Activated CD8-positive, alpha-beta T cell treated with anti-CD3 and anti-CD28 coated beads for 36 hours (primary cell): ENCODE data around the gene KMT2D. TPM values are rescaled to one million over a fixed set of nuclear protein-coding genes. Genes with fewer than 3 reads are reported as not detected.

Experiments
- ATAC-seq: fragments of 200-7000 bp; cut with Tn5 transposase; one replicate; pipeline ENCODE4 v1.10.0; 2021; ENCODE audit warnings: mild to moderate bottlenecking, moderate library complexity
- CTCF ChIA-PET: fragments of 350-600 bp; sonication (Branson Sonifier 250); formaldehyde crosslinking; loops from one replicate; lab custom pipeline; 2021; ENCODE audit warnings: antibody characterized with exemption; lab: Charles Lee
- POLR2A ChIA-PET: fragments of 350-600 bp; sonication (Branson Sonifier 250); formaldehyde crosslinking; loops from one replicate; lab custom pipeline; 2021; ENCODE audit warnings: antibody characterized with exemption; lab: Charles Lee
- DNase-seq: peaks from one replicate; pipeline ENCODE4 v3.0.0-alpha.2; 2020
- H3K27ac Mint-ChIP-seq: one replicate; pipeline ENCODE4 v1.8.0; 2021; ENCODE audit warnings: mild to moderate bottlenecking, mixed read lengths
- H3K27me3 Mint-ChIP-seq: one replicate; pipeline ENCODE4 v1.8.0; 2021; ENCODE audit warnings: mixed read lengths
- H3K36me3 Mint-ChIP-seq: one replicate; pipeline ENCODE4 v1.8.0; 2021; ENCODE audit warnings: low read depth, mixed read lengths
- H3K4me1 Mint-ChIP-seq: one replicate; pipeline ENCODE4 v1.8.0; 2021; ENCODE audit warnings: low read depth, mixed read lengths
- H3K4me3 Mint-ChIP-seq: one replicate; pipeline ENCODE4 v1.8.0; 2021; ENCODE audit warnings: mild to moderate bottlenecking, moderate library complexity, mixed read lengths
- H3K9me3 Mint-ChIP-seq: one replicate; pipeline ENCODE4 v1.8.0; 2021; ENCODE audit warnings: mixed read lengths
- intact Hi-C: fragments of 100-400 bp; cut with micrococcal nuclease; formaldehyde crosslinking; loops from one replicate; pipeline ENCODE4 v1.10.0; 2022
- total RNA-seq, 2 experiments: library from RNA; stranded (reverse); gene quantifications; one replicate each; pipeline ENCODE4 v1.2.3, GENCODE V29; 2021
- TF ChIP-seq, protein P1 (sequence below): fragments of 200-600 bp; IDR thresholded peaks from one replicate; pipeline ENCODE4 v1.8.0; 2022; ENCODE audit warnings: antibody characterized with exemption, mild to moderate bottlenecking

The KMT2D gene
- total RNA-seq, 2 experiments from 2014 or later = 57.5 to 62.3 TPM

DNA sequence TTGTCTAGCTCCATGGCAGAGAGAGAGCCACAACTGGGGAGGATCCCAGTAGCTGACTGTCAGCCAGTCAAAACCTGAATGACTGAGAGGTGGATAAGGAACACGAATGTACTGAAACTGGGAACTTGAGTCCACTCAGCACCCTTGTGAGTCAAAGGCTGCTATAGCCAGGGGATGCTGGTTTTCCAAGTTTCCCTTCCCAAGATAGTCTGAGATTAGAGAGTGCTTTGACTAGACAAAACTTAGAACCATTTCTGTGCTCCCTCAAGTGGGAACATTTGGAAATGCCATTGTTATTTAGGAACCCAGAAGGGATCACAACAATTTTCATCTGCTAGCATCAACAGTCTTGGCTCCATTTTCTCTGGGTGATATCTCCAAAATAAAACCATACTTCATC is 46.0 kb downstream of the KMT2D start:
- POLR2A ChIA-PET = no interaction called here
- intact Hi-C loops = no loop called here
- ATAC-seq (no peak), DNase-seq (no peak)
- H3K27me3 Mint-ChIP-seq = no peaks in the 10 kb centered on the region
- TF ChIP-seq, protein P1, sequence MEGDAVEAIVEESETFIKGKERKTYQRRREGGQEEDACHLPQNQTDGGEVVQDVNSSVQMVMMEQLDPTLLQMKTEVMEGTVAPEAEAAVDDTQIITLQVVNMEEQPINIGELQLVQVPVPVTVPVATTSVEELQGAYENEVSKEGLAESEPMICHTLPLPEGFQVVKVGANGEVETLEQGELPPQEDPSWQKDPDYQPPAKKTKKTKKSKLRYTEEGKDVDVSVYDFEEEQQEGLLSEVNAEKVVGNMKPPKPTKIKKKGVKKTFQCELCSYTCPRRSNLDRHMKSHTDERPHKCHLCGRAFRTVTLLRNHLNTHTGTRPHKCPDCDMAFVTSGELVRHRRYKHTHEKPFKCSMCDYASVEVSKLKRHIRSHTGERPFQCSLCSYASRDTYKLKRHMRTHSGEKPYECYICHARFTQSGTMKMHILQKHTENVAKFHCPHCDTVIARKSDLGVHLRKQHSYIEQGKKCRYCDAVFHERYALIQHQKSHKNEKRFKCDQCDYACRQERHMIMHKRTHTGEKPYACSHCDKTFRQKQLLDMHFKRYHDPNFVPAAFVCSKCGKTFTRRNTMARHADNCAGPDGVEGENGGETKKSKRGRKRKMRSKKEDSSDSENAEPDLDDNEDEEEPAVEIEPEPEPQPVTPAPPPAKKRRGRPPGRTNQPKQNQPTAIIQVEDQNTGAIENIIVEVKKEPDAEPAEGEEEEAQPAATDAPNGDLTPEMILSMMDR = no peak
- CTCF ChIA-PET = interaction anchor here (0.8 to 7.6 kb wide), 5 partner anchors 13 to 123 kb away, joined by 3 to 57 read pairs (median 10); no protein-coding TSS in a partner anchor
- H3K4me3 Mint-ChIP-seq = no peak overlapping the region
- peaks cover 31% of the 10 kb centered on the region for H3K36me3 Mint-ChIP-seq
- H3K4me1 Mint-ChIP-seq = peaks cover 19% of the 10 kb centered on the region
- no peak overlapping the region for H3K27ac Mint-ChIP-seq
- H3K9me3 Mint-ChIP-seq = no peaks in the 10 kb centered on the region

DNA sequence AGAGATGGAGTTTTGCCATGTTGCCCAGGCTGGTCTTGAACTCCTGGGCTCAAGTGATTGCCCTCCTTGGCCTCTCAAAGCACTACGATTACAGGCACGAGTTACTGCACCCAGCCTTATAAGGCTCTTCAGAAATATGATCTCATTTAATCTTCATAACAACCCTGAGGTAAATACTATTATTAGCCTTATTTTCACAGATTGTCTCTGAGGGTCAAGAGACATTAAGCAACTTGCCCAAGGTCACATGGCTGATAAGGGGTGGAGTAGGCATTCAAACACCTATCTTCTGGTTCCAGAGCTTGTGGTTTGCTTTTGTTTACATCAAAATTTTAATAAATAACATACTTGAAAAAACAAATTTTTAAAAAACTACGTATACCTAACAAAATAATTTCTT is 47.2 kb downstream of the KMT2D start:
- no peak overlapping the region for H3K4me3 Mint-ChIP-seq
- no peaks in the 10 kb centered on the region for H3K27me3 Mint-ChIP-seq
- DNase-seq (no peak), ATAC-seq (no peak)
- ChIA-PET POLR2A (interaction anchor here (0.6 to 1.5 kb wide), 4 partner anchors 15 to 175 kb away, joined by 3 to 4 read pairs (median 3); no protein-coding TSS in a partner anchor), CTCF (interaction anchor here (0.9 to 7.6 kb wide), 5 partner anchors 12 to 122 kb away, joined by 3 to 57 read pairs (median 10); no protein-coding TSS in a partner anchor)
- H3K36me3 Mint-ChIP-seq = peaks cover 31% of the 10 kb centered on the region
- no peak overlapping the region for H3K27ac Mint-ChIP-seq
- no peaks in the 10 kb centered on the region for H3K9me3 Mint-ChIP-seq
- peaks cover 13% of the 10 kb centered on the region for H3K4me1 Mint-ChIP-seq
- intact Hi-C loops = no loop called here
- TF ChIP-seq, protein P1 = no peak

DNA sequence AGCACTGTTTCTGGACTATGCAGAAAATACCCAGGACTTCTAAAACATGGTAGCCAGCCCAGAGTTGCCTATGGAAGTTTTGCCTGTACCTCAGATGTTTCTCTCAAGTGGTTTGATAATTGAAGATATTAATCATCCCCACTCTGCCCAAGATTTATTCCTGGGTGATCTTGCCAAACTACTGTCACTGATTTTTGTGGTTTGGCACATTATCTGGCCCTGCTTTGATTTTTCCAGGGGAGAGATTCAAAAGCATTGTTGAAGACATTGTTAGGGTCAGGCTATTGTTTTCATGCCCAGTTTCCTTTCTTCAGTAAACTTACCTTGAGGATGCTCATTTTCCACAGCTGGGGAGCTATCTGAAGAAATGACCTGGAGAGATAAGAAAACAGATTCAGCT is 47.9 kb downstream of the KMT2D start:
- POLR2A ChIA-PET = interaction anchor here (1.0 to 1.5 kb wide), 3 partner anchors 13 to 175 kb away, joined by 3 to 4 read pairs (median 3); no protein-coding TSS in a partner anchor
- H3K27me3 Mint-ChIP-seq = no peaks in the 10 kb centered on the region
- peaks cover 36% of the 10 kb centered on the region for H3K36me3 Mint-ChIP-seq
- ATAC-seq (no peak), DNase-seq (no peak)
- peaks cover 11% of the 10 kb centered on the region for H3K4me1 Mint-ChIP-seq
- H3K9me3 Mint-ChIP-seq = no peaks in the 10 kb centered on the region
- TF ChIP-seq, protein P1 = no peak
- no peak overlapping the region for H3K27ac Mint-ChIP-seq
- intact Hi-C loops = no loop called here
- CTCF ChIA-PET = interaction anchor here (0.9 to 7.6 kb wide), 5 partner anchors 11 to 122 kb away, joined by 3 to 57 read pairs (median 10); no protein-coding TSS in a partner anchor
- H3K4me3 Mint-ChIP-seq = no peak overlapping the region

Other genes starting within 250 kb of the KMT2D start
- gene CACNB3, start 242.3 kb downstream of the KMT2D start, total RNA-seq = 1 to 10 TPM; 7.7 to 8.2 TPM
- gene DDX23, start 208.6 kb downstream of the KMT2D start, total RNA-seq = 10 to 100 TPM; 84.5 to 95.6 TPM
- 1 to 10 TPM; 2.3 to 3.2 TPM for gene RND1, start 194.9 kb downstream of the KMT2D start, total RNA-seq
- 100 to 1,000 TPM in 1 of 2 experiments, 10 to 100 TPM in 1; 96.2 to 100 TPM for gene FKBP11, start 135.3 kb downstream of the KMT2D start, total RNA-seq
- 10 to 100 TPM; 58.3 to 67.6 TPM for gene ARF3, start 103.3 kb downstream of the KMT2D start, total RNA-seq
- gene WNT10B, start 89.1 kb downstream of the KMT2D start, total RNA-seq = under 1 TPM; 0.72 to 0.92 TPM
- not detected for gene WNT1, start 82.5 kb downstream of the KMT2D start, total RNA-seq
- gene DDN, start 61.4 kb downstream of the KMT2D start, total RNA-seq = 1 to 10 TPM in 1 of 2 experiments, under 1 TPM in 1; 0.72 to 1.2 TPM
- 10 to 100 TPM; 43.3 to 47.3 TPM for gene PRKAG1, start 42.0 kb downstream of the KMT2D start, total RNA-seq
- 10 to 100 TPM; 18.5 to 19.8 TPM for gene RHEBL1, start 9.2 kb upstream of the KMT2D start, total RNA-seq
- gene DHH, start 34.0 kb upstream of the KMT2D start, total RNA-seq = under 1 TPM in 1 of 2 experiments, not detected in 1; 0.14 TPM
- gene LMBR1L, start 50.1 kb upstream of the KMT2D start, total RNA-seq = 10 to 100 TPM; 43.5 to 50.9 TPM
- gene TUBA1B, start 70.6 kb upstream of the KMT2D start, total RNA-seq = 1,000 to 10,000 TPM; 2,169 to 2,181 TPM
- gene TUBA1A, start 128.3 kb upstream of the KMT2D start, total RNA-seq = 10 to 100 TPM; 70.6 to 71.2 TPM
- gene TUBA1C, start 204.3 kb upstream of the KMT2D start, total RNA-seq = 100 to 1,000 TPM; 237 to 240 TPM
- not detected for gene PRPH, start 234.4 kb upstream of the KMT2D start, total RNA-seq